HL-60 (cell line): Measurements from ENCODE around the gene TEX12.

Experiments
- CTCF ChIP-seq: IDR thresholded peaks from one replicate; pipeline ENCODE4 v1.5.1; 2011; ENCODE audit warnings: low read length, control low read depth, inconsistent platforms; ENCODE audit not compliant: insufficient read depth
- GABPA ChIP-seq: IDR thresholded peaks from 2 replicates; pipeline ENCODE4 v1.6.1; 2012; ENCODE audit warnings: low read depth
- POLR2AphosphoS5 ChIP-seq: IDR thresholded peaks from 2 replicates; pipeline ENCODE4 v1.6.1; 2012; ENCODE audit warnings: low read depth
- TF ChIP-seq, protein P1 (sequence below): IDR thresholded peaks from 2 replicates; pipeline ENCODE4 v1.6.1; 2012; ENCODE audit warnings: low read depth; ENCODE audit not compliant: insufficient replicate concordance

GRCh38 chr11:112185883-112186282 lies 18.7 kb downstream of the TEX12 start:
- TF ChIP-seq CTCF (no peak), POLR2AphosphoS5 (no peak), GABPA (no peak)
- TF ChIP-seq, protein P1, sequence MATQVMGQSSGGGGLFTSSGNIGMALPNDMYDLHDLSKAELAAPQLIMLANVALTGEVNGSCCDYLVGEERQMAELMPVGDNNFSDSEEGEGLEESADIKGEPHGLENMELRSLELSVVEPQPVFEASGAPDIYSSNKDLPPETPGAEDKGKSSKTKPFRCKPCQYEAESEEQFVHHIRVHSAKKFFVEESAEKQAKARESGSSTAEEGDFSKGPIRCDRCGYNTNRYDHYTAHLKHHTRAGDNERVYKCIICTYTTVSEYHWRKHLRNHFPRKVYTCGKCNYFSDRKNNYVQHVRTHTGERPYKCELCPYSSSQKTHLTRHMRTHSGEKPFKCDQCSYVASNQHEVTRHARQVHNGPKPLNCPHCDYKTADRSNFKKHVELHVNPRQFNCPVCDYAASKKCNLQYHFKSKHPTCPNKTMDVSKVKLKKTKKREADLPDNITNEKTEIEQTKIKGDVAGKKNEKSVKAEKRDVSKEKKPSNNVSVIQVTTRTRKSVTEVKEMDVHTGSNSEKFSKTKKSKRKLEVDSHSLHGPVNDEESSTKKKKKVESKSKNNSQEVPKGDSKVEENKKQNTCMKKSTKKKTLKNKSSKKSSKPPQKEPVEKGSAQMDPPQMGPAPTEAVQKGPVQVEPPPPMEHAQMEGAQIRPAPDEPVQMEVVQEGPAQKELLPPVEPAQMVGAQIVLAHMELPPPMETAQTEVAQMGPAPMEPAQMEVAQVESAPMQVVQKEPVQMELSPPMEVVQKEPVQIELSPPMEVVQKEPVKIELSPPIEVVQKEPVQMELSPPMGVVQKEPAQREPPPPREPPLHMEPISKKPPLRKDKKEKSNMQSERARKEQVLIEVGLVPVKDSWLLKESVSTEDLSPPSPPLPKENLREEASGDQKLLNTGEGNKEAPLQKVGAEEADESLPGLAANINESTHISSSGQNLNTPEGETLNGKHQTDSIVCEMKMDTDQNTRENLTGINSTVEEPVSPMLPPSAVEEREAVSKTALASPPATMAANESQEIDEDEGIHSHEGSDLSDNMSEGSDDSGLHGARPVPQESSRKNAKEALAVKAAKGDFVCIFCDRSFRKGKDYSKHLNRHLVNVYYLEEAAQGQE, result no peak
